SK-N-MC (cell line): ENCODE results near the gene LEF1.

Source experiments
- EZH2 ChIP-seq: fragments of 200-600 bp; sonication (generic); IDR thresholded peaks from one replicate; pipeline ENCODE4 v1.6.1; 2017; ENCODE audit warnings: antibody characterized with exemption
- FOXP2 ChIP-seq: optimal IDR thresholded peaks from 2 replicates; pipeline ENCODE3; 2011; ENCODE audit warnings: mild to moderate bottlenecking, moderate library complexity; ENCODE audit not compliant: insufficient read depth; ENCODE audit errors: extremely low read length, control extremely low read depth
- POLR2AphosphoS5 ChIP-seq: IDR thresholded peaks from 2 replicates; pipeline ENCODE4 v1.6.1; 2012; ENCODE audit warnings: mild to moderate bottlenecking, low read depth, low read length, borderline replicate concordance

DNA sequence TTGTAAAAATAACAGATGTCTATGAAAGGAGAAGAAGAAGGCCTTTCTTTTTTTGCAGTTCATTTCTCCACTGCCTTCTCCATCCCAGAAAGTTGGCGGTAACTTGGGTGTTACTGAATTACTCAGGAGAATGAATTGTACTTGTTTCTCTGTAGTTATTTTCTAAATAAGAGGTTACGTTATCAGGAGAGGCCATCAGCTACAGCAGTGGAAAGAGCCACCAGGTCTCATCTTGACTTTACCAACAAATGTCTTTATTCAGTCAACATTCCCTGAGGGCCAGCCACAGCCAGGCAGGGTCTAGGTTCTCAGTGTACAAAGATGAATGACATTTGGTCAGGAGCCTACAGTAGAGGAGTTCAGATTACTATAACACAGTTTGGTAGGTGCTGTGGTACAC lies 170.9 kb downstream of the LEF1 start:
- TF ChIP-seq POLR2AphosphoS5 (no peak), EZH2 (no peak), FOXP2 (no peak)
